NB4 (cell line): ENCODE results near the gene ALS2CL.

ENCODE experiments used
- DNase-seq: peaks from one replicate; pipeline ENCODE4 v3.0.0; 2010; ENCODE audit warnings: low read depth
- H3K4me3 ChIP-seq: one replicate; pipeline ENCODE4 v1.5.1; 2011; ENCODE audit warnings: mild to moderate bottlenecking, low read depth, low read length, moderate library complexity
- MYC ChIP-seq: IDR thresholded peaks from 2 replicates; pipeline ENCODE4 v1.6.1; 2011; ENCODE audit warnings: low read depth, low read length
- POLR2A ChIP-seq: IDR thresholded peaks from 2 replicates; pipeline ENCODE4 v1.6.1; 2011; ENCODE audit warnings: mild to moderate bottlenecking; ENCODE audit not compliant: insufficient read length; ENCODE audit errors: extremely low read depth
- TF ChIP-seq, protein P1 (sequence below): IDR thresholded peaks from one replicate; pipeline ENCODE4 v1.5.1; 2012; ENCODE audit warnings: low read depth, low read length
- TF ChIP-seq, protein P2 (sequence below): IDR thresholded peaks from 2 replicates; pipeline ENCODE4 v1.6.1; 2011; ENCODE audit warnings: low read depth, low read length

The ALS2CL gene

DNA sequence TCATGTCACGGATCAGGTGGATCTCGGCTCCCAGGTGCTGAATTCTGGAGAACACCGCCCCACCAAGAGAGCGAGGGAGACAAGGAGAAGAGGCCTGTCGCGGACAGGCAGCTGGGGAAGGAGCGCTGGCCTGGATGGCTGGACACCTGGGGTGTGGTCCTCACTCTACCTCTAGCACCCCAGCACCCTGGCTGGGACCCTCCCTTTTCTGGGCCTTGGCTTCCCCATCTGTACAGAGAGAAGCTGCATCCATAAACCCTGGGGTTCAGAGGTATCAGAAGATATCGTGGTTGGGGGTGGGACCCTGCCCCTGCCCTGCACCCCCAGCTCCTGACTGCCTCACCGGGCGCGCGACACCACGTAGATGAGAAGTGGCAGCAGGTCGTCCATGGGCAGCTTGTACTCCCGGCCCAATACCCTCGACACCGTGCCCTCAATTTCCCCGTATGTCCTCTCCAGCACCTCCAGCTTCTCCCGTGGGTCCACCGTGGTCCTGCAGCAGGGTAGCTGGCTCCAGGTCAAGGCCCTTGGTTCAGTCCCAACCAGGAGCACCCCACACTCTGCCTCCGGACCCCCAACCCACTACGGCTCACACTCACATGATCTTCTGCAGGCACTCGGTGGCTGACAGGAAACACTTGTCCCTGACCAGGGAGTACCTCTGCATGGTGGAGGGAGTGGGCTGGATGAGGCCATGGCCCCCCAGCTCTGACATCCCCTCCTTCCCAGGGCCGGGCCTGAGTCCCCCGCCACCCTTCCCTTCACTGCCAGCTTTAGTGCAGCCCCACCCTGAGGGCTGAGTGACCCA, 21.7 kb downstream of the ALS2CL start:
- no peak overlapping the region for H3K4me3 ChIP-seq
- DNase-seq, result no peak
- TF ChIP-seq, protein P1, sequence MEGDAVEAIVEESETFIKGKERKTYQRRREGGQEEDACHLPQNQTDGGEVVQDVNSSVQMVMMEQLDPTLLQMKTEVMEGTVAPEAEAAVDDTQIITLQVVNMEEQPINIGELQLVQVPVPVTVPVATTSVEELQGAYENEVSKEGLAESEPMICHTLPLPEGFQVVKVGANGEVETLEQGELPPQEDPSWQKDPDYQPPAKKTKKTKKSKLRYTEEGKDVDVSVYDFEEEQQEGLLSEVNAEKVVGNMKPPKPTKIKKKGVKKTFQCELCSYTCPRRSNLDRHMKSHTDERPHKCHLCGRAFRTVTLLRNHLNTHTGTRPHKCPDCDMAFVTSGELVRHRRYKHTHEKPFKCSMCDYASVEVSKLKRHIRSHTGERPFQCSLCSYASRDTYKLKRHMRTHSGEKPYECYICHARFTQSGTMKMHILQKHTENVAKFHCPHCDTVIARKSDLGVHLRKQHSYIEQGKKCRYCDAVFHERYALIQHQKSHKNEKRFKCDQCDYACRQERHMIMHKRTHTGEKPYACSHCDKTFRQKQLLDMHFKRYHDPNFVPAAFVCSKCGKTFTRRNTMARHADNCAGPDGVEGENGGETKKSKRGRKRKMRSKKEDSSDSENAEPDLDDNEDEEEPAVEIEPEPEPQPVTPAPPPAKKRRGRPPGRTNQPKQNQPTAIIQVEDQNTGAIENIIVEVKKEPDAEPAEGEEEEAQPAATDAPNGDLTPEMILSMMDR, result no peak
- TF ChIP-seq, protein P2, sequence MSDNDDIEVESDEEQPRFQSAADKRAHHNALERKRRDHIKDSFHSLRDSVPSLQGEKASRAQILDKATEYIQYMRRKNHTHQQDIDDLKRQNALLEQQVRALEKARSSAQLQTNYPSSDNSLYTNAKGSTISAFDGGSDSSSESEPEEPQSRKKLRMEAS, result no peak
- TF ChIP-seq POLR2A (no peak), MYC (no peak)

DNA sequence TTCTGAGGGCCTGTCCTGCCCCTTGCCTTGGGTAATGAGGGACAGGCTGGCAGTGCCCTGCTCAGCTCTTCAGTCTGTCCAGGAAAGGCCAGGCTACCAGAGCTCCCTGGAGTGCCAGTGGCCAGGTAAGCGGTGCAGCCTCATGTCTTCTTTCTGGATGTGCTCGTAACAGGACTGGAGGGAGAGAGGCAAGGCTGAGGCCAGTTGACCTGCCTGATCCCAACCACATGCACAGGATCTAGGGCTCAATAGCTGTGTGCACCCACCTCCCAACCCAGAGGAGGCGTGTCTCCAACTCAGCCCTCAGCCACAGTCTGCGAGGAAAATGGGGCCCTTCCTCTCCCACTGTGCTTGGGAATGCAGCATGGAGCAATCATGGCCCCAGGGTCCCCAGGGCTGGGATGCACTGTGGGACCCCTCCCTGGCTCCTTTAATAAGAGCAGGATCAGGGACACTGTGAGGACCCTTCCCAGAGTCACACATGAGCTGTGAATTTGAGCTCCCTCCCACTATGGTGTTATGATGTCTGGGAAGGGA, 22.5 kb downstream of the ALS2CL start:
- no peak for DNase-seq
- H3K4me3 ChIP-seq, result no peak overlapping the region
- TF ChIP-seq, protein P2, result no peak
- TF ChIP-seq, protein P1, result no peak

DNA sequence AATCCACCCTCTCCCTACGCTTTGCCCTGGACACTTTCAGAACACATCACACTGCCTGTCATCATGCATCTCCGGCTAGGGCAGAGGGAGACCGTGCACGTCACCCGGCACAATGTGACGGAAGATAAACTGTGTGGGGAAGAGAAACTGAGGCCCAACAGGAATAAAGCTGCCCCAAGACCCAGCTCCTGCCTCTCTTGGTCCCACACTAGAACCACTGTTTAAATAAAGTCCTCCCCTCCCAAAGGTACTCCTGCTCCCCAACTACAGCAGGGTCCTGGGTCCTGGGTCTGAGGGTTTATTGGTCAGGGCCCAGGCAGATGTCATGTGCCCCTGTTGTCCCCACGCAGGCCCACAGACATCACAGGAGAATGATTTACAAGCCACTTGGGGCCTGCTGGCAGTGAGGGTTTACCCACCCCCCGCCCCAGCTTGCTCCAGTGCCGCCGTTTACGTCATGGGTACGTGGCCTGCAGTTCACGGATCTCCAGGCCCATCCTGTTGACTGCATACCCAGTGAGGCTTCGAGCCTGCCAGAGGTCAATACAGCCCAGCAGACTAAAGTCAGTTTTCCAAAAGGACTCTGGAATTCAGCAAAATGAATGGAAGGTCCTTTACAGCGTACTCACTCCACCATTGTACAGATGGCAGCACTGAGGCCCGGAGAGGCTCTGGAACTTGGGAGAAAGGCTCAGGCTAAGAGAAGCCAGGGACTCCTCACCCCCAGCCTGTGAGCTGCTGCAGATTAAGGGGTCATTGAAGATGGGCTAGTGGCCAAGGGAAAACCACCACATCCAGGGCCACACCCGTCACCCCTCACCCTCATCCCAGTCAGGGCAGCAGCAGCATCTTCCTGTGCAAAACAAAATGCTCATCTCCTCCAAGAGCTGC, 23.2 kb downstream of the ALS2CL start:
- DNase-seq, result no peak
- TF ChIP-seq POLR2A (no peak), MYC (no peak)
- TF ChIP-seq, protein P2, result no peak
- TF ChIP-seq, protein P1, result no peak
- H3K4me3 ChIP-seq, result no peak overlapping the region

DNA sequence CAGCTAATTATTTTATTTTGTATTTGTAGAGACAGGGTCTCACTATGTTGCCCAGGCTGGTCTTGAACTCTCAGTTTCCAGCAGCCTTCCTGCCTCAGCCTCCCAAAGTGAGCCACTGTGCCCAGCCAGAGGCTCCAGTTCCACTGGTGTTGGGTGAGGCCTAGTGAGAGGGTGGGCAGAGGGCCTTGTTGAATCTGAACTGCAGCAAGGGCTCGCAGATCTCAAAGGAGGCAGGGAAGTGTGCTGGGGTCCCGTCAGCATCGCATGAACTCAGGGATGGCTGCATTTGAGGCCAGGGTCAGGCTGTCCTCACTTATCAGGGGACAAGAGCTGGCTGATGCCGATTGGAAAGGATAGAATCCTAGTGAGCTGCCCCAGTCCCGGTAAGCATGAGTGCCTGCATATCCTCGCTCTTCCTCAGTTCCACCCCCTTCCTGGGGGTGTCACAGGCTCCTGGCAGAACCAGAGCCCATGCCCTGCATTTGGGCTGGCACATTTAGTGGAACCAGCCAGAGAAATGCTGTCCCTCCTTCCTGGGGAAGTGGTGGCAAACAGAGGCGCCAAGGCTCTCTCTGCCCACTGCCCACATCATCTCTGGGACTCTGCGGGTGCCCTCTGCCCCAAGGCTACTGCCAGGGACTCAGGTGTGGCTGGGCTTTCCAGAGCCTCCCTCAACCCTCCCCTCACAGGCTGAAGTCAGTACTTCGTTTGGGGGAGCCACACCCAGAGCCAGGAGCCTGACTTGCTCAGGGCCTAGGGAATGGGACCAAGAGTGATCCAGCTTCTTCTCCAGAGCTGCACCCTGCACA, 24.1 kb downstream of the ALS2CL start:
- H3K4me3 ChIP-seq, result no peak overlapping the region
- no peak for DNase-seq
- TF ChIP-seq, protein P1, result no peak
- no peak for TF ChIP-seq MYC

DNA sequence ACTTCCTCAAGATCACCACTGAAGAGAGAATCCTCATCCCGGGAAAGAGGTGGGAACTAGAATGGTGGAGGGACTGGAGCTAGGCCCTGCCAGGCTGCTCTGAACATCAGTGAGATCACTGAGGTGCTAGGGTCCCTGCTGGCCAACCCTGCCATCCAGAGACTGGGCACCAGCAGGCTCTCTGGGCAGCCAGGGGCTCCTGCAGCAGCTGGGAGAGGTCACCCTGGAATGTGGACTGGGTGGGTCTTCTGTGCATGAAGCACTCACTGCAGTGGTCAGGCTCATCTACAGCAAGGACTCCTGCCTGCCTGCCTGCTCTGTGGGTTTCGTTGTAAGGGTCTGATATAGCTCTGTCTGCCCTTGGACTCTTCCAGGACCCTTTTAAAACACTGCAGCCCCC, 24.9 kb downstream of the ALS2CL start:
- TF ChIP-seq MYC, result no peak
- TF ChIP-seq POLR2A, result no peak
- TF ChIP-seq, protein P1, result no peak
- TF ChIP-seq, protein P2, result no peak

More for the DNA sequence above, 24.9 kb downstream of the ALS2CL start:
- DNase-seq, result no peak
- no peak overlapping the region for H3K4me3 ChIP-seq
